IMR-90 (cell line): ENCODE measurements around the gene RFX2. TPM values are rescaled to one million over a fixed set of nuclear protein-coding genes. Genes with fewer than 3 reads are reported as not detected.

ENCODE experiments used
- ATAC-seq: fragments of 200-7000 bp; cut with Tn5 transposase; 2 replicates; pipeline ENCODE4 v1.9.1; 2020; ENCODE audit warnings: low read depth, mild to moderate bottlenecking, moderate library complexity
- BruUV-seq: library from RNA; stranded (reverse); fragments of 400-500 nt; replicated peaks from 2 replicates; lab custom pipeline; 2021; lab: Mats Ljungman, UMichigan
- CTCF ChIA-PET: fragments of 300-600 bp; formaldehyde crosslinking; extraction: SDS; loops from one replicate; lab custom pipeline; 2021; ENCODE audit warnings: antibody characterized with exemption; lab: Yijun Ruan, JAX
- POLR2A ChIA-PET: fragments of 300-600 bp; sonication (Branson Sonifier 250); formaldehyde crosslinking; loops from one replicate; lab custom pipeline; 2022; ENCODE audit warnings: antibody characterized with exemption; ENCODE audit not compliant: unreplicated experiment; lab: Charles Lee
- DNase-seq: peaks from one replicate; pipeline ENCODE4 v3.0.0; 2013
- H2AFZ ChIP-seq: replicated peaks from 2 replicates; pipeline ENCODE3; 2013; ENCODE audit warnings: low read length, mild to moderate bottlenecking; ENCODE audit not compliant: poor library complexity
- H2AK5ac ChIP-seq: 2 replicates; pipeline ENCODE4 v1.6.1; 2013; ENCODE audit warnings: low read depth, low read length, inconsistent platforms
- H2AK9ac ChIP-seq: replicated peaks from 2 replicates; pipeline ENCODE3; 2013; ENCODE audit warnings: mild to moderate bottlenecking, low read depth, low read length, moderate library complexity; ENCODE audit not compliant: poor library complexity
- H2BK120ac ChIP-seq: 2 replicates; pipeline ENCODE4 v1.6.1; 2013; ENCODE audit warnings: low read depth, low read length, inconsistent platforms
- H2BK15ac ChIP-seq: 3 replicates; pipeline ENCODE4 v1.6.1; 2013; ENCODE audit warnings: low read depth, low read length, inconsistent platforms
- H2BK20ac ChIP-seq: 2 replicates; pipeline ENCODE4 v1.6.1; 2013; ENCODE audit warnings: low read depth, mild to moderate bottlenecking, inconsistent platforms, low read length, moderate library complexity
- H2BK5ac ChIP-seq: 2 replicates; pipeline ENCODE4 v1.6.1; 2013; ENCODE audit warnings: mild to moderate bottlenecking, low read depth, low read length, inconsistent platforms; ENCODE audit not compliant: poor library complexity, severe bottlenecking
- H3K14ac ChIP-seq: replicated peaks from 2 replicates; pipeline ENCODE4 v1.6.1; 2013; ENCODE audit warnings: low read depth, low read length, inconsistent platforms
- H3K18ac ChIP-seq: 2 replicates; pipeline ENCODE4 v1.6.1; 2013; ENCODE audit warnings: low read depth, low read length, control low read depth
- H3K23ac ChIP-seq: 2 replicates; pipeline ENCODE4 v1.6.1; 2013; ENCODE audit warnings: low read depth, low read length, inconsistent platforms
- H3K27ac ChIP-seq: 2 replicates; pipeline ENCODE4 v1.5.1; 2013; ENCODE audit warnings: mild to moderate bottlenecking, control low read depth, low read length; ENCODE audit not compliant: insufficient read depth
- H3K27me3 ChIP-seq: 2 replicates; pipeline ENCODE4 v1.6.1; 2013; ENCODE audit warnings: low read length; ENCODE audit not compliant: control insufficient read depth, insufficient read depth
- H3K36me3 ChIP-seq: 2 replicates; pipeline ENCODE4 v1.6.1; 2013; ENCODE audit warnings: low read length, mixed read lengths; ENCODE audit not compliant: control insufficient read depth, insufficient read depth
- H3K4ac ChIP-seq: 2 replicates; pipeline ENCODE4 v1.6.1; 2013; ENCODE audit warnings: low read depth, low read length, inconsistent platforms
- H3K4me1 ChIP-seq: 2 replicates; pipeline ENCODE4 v1.6.1; 2013; ENCODE audit warnings: low read length, mixed read lengths; ENCODE audit not compliant: control insufficient read depth, insufficient read depth
- H3K4me2 ChIP-seq: 2 replicates; pipeline ENCODE4 v1.6.1; 2013; ENCODE audit warnings: low read depth, mild to moderate bottlenecking, control low read depth, low read length, moderate library complexity
- H3K4me3 ChIP-seq: 2 replicates; pipeline ENCODE4 v1.5.1; 2013; ENCODE audit warnings: low read depth, mild to moderate bottlenecking, control low read depth, low read length, moderate library complexity; ENCODE audit not compliant: insufficient read depth
- H3K56ac ChIP-seq: 2 replicates; pipeline ENCODE4 v1.6.1; 2013; ENCODE audit warnings: low read length, inconsistent platforms; ENCODE audit not compliant: insufficient read depth; ENCODE audit errors: extremely low read depth
- H3K79me1 ChIP-seq, 2 experiments: 2 replicates each; pipeline ENCODE4 v1.6.1; 2013; ENCODE audit warnings: low read length in 2 of 2, inconsistent platforms in 1 of 2, low read depth in 1 of 2
- H3K9ac ChIP-seq: 2 replicates; pipeline ENCODE4 v1.6.1; 2013; ENCODE audit warnings: low read depth, low read length, control low read depth
- H3K9me1 ChIP-seq: 2 replicates; pipeline ENCODE4 v1.6.1; 2013; ENCODE audit warnings: low read length, inconsistent platforms; ENCODE audit not compliant: insufficient read depth
- H3K9me3 ChIP-seq: 2 replicates; pipeline ENCODE4 v1.6.1; 2013; ENCODE audit warnings: low read length; ENCODE audit not compliant: control insufficient read depth, insufficient read depth
- H4K20me1 ChIP-seq: 2 replicates; pipeline ENCODE4 v1.6.1; 2013; ENCODE audit warnings: low read length, inconsistent platforms; ENCODE audit not compliant: insufficient read depth
- H4K5ac ChIP-seq: 2 replicates; pipeline ENCODE4 v1.6.1; 2013; ENCODE audit warnings: mild to moderate bottlenecking, low read depth, low read length, control low read depth
- H4K8ac ChIP-seq, 2 experiments: 2 replicates each; pipeline ENCODE4 v1.6.1; 2013; ENCODE audit warnings: low read depth in 2 of 2, low read length in 2 of 2, control low read depth in 1 of 2, inconsistent platforms in 1 of 2
- H4K91ac ChIP-seq: 2 replicates; pipeline ENCODE4 v1.6.1; 2013; ENCODE audit warnings: low read depth, low read length, inconsistent platforms; ENCODE audit not compliant: insufficient read depth
- BHLHE40 ChIP-seq: fragments of 150-350 bp; IDR thresholded peaks from 2 replicates; pipeline ENCODE4 v1.6.1; 2016; ENCODE audit warnings: mild to moderate bottlenecking, low read depth, low read length
- CEBPB ChIP-seq: IDR thresholded peaks from 2 replicates; pipeline ENCODE4 v1.6.1; 2012; ENCODE audit warnings: low read depth, low read length, improper control_type of control experiment
- CHD1 ChIP-seq: IDR thresholded peaks from 2 replicates; pipeline ENCODE4 v1.6.1; 2012; ENCODE audit warnings: low read depth, low read length, improper control_type of control experiment
- ELK1 ChIP-seq: fragments of 150-350 bp; IDR thresholded peaks from 2 replicates; pipeline ENCODE4 v1.6.1; 2016; ENCODE audit warnings: low read depth, mild to moderate bottlenecking, low read length, moderate library complexity, borderline replicate concordance
- MAFK ChIP-seq: IDR thresholded peaks from 2 replicates; pipeline ENCODE4 v1.6.1; 2012; ENCODE audit warnings: low read depth, low read length, improper control_type of control experiment
- MAZ ChIP-seq: IDR thresholded peaks from 2 replicates; pipeline ENCODE4 v1.6.1; 2012; ENCODE audit warnings: low read depth, mild to moderate bottlenecking, low read length, improper control_type of control experiment, moderate library complexity, borderline replicate concordance
- NFE2L2 ChIP-seq: fragments of 150-350 bp; IDR thresholded peaks from 2 replicates; pipeline ENCODE4 v1.6.1; 2016; ENCODE audit warnings: low read depth, mild to moderate bottlenecking, low read length
- POLR2A ChIP-seq: IDR thresholded peaks from 2 replicates; pipeline ENCODE4 v1.6.1; 2012; ENCODE audit warnings: mild to moderate bottlenecking, low read depth, low read length
- RFX5 ChIP-seq: IDR thresholded peaks from 2 replicates; pipeline ENCODE4 v1.8.0; 2012; ENCODE audit warnings: low read depth, mild to moderate bottlenecking, low read length, moderate library complexity
- SMC3 ChIP-seq: fragments of 150-350 bp; IDR thresholded peaks from 2 replicates; pipeline ENCODE4 v1.6.1; 2016; ENCODE audit warnings: low read depth, mild to moderate bottlenecking, antibody characterized with exemption, low read length, moderate library complexity
- USF2 ChIP-seq: fragments of 150-350 bp; IDR thresholded peaks from 2 replicates; pipeline ENCODE4 v1.6.1; 2017; ENCODE audit warnings: mild to moderate bottlenecking, antibody characterized with exemption, low read length, low read depth
- WGBS, 2 experiments: methylation state at CpG; one replicate each; pipeline versions ENCODE4 v1.1.5 to v1.1.7; 2013; ENCODE audit warnings: missing lambda C conversion rate in 2 of 2; ENCODE audit not compliant: insufficient read length in 1 of 2; ENCODE audit errors: extremely low coverage in 2 of 2; 5-methylcytosine and 5-hydroxymethylcytosine counted together
- dilution Hi-C: fragments of 300-500 bp; cut with HindIII; formaldehyde crosslinking; loops from one replicate; pipeline ENCODE4 v1.14.3; 2018; ENCODE audit warnings: low sequenced_read_pairs; ENCODE audit not compliant: unreplicated experiment
- in situ Hi-C: fragments of 300-500 bp; cut with MboI; formaldehyde crosslinking; loops from 3 replicates; pipeline ENCODE4 v1.14.3; 2019; ENCODE audit warnings: low sequenced_read_pairs, inconsistent platforms, mixed read lengths
- intact Hi-C: fragments of 100-400 bp; cut with micrococcal nuclease; formaldehyde crosslinking; loops from 2 replicates; pipeline ENCODE4 v1.10.0; 2022
- polyA plus RNA-seq, 3 experiments: library from polyadenylated mRNA; depleted of rRNA; stranded (reverse); fragments of >200 nt; gene quantifications; 2 replicates each; pipeline ENCODE4 v1.2.3, GENCODE V29; 2012; ENCODE audit warnings: low replicate concordance in 1 of 3
- total RNA-seq: library from RNA; depleted of rRNA; stranded (reverse); fragments of >200 nt; gene quantifications from 2 replicates; pipeline ENCODE4 v1.2.3, GENCODE V29; 2012

The RFX2 gene
- total and polyA plus RNA-seq, 2 of the 4 experiments (the other 2 are of a cell fraction) = 2.2 to 4.9 TPM

GRCh38 chr19:6127716-6128335, 17.5 kb upstream of the RFX2 start:
- WGBS, 2 experiments = 86% methylated on average over 1 of the region's 6 CpGs; no CpG with 5 or more reads in 1 of the 2 experiments
- TF ChIP-seq BHLHE40 (no peak), RFX5 (no peak), MAFK (no peak), CEBPB (no peak), NFE2L2 (no peak), CHD1 (no peak), MAZ (no peak), SMC3 (no peak), USF2 (no peak), POLR2A (no peak), ELK1 (no peak)
- no peaks in the 10 kb centered on the region for H3K9me1 ChIP-seq
- H2AK5ac ChIP-seq = no peak overlapping the region
- H2BK120ac ChIP-seq = no peak overlapping the region
- H3K56ac ChIP-seq = no peak overlapping the region
- no peak overlapping the region for H3K23ac ChIP-seq
- no peak overlapping the region for H2BK20ac ChIP-seq
- H3K9me3 ChIP-seq = peaks cover 5% of the 10 kb centered on the region
- intact Hi-C loops = loop anchor here (2.0 to 5.0 kb wide), 3 partner anchors 171 to 609 kb away; partner anchors contain the start of genes GPR108 and TRIP10
- H4K91ac ChIP-seq = no peak overlapping the region
- H2AK9ac ChIP-seq = no peak overlapping the region
- no peaks in the 10 kb centered on the region for H3K79me1 ChIP-seq
- H4K5ac ChIP-seq = no peak overlapping the region
- H2AFZ ChIP-seq = no peak overlapping the region
- no TSS peak for BruUV-seq
- H3K36me3 ChIP-seq = no peaks in the 10 kb centered on the region
- no peak overlapping the region for H3K4me2 ChIP-seq
- ChIA-PET POLR2A (no interaction called here), CTCF (interaction anchor here (0.5 kb wide), 1 partner anchor 234 kb away, joined by 4 read pairs; the partner anchor contains the start of gene CLPP)
- H3K14ac ChIP-seq = no peak overlapping the region
- no peak overlapping the region for H3K9ac ChIP-seq
- H3K4me1 ChIP-seq = no peaks in the 10 kb centered on the region
- no peak overlapping the region for H3K4me3 ChIP-seq
- H4K8ac ChIP-seq = no peak overlapping the region
- H3K4ac ChIP-seq = no peak overlapping the region
- no peak overlapping the region for H3K27ac ChIP-seq
- no peak overlapping the region for H3K18ac ChIP-seq
- peak; percentile 43 for DNase-seq
- dilution Hi-C loops = no loop called here
- no peaks in the 10 kb centered on the region for H3K27me3 ChIP-seq
- no peak overlapping the region for H2BK15ac ChIP-seq
- peaks cover 3% of the 10 kb centered on the region; the same call in 1 of the 2 replicates for H4K20me1 ChIP-seq
- no peak for ATAC-seq
- in situ Hi-C loops = loop anchor here (10.0 to 25.0 kb wide), 2 partner anchors 143 to 734 kb away; no protein-coding TSS in a partner anchor
- no peak overlapping the region for H2BK5ac ChIP-seq
